Measurements from ENCODE around the gene ZNF469. TPM values are rescaled to one million over a fixed set of nuclear protein-coding genes. Genes with fewer than 3 reads are reported as not detected.

The ZNF469 gene
- total RNA-seq, 1 donor from 2014 or later = 4.2 TPM

- Mint-ChIP-seq H3K27ac (no peak overlapping the region), H3K36me3 (ENCODE audit: low read depth) (no peaks in the 10 kb centered on the region), H3K9me3 (peaks cover 7% of the 10 kb centered on the region), H3K27me3 (no peaks in the 10 kb centered on the region), H3K4me1 (peaks cover 13% of the 10 kb centered on the region), H3K4me3 (no peak overlapping the region)
- ChIA-PET CTCF (no interaction called here), POLR2A (no interaction called here)
- intact Hi-C loops (cut with micrococcal nuclease) = no loop called here
- ATAC-seq (ENCODE audit: low read depth) = no peak
- DNase-seq = no peak
- TF ChIP-seq CTCF (IDR thresholded peaks at IDR 0.05) = no peak
Observed at GRCh38 chr16:88345721-88346560, 36.8 kb upstream of the ZNF469 start.

- no peak for DNase-seq
- TF ChIP-seq CTCF (IDR thresholded peaks at IDR 0.05) = no peak
- Mint-ChIP-seq H3K27me3 (no peaks in the 10 kb centered on the region), H3K9me3 (peaks cover 7% of the 10 kb centered on the region), H3K4me1 (peaks cover 13% of the 10 kb centered on the region), H3K4me3 (no peak overlapping the region), H3K36me3 (ENCODE audit: low read depth) (no peaks in the 10 kb centered on the region), H3K27ac (no peak overlapping the region)
- ATAC-seq (ENCODE audit: low read depth) = no peak
- ChIA-PET POLR2A (no interaction called here), CTCF (no interaction called here)
- intact Hi-C loops (cut with micrococcal nuclease) = no loop called here
Observed at GRCh38 chr16:88346680-88347505, 35.9 kb upstream of the ZNF469 start.

- Mint-ChIP-seq H3K36me3 (ENCODE audit: low read depth) (no peaks in the 10 kb centered on the region), H3K4me1 (peaks cover 13% of the 10 kb centered on the region), H3K27ac (peak overlapping the region; percentile 28), H3K9me3 (peaks cover 7% of the 10 kb centered on the region), H3K4me3 (no peak overlapping the region), H3K27me3 (no peaks in the 10 kb centered on the region)
- POLR2A ChIA-PET = no interaction called here
- TF ChIP-seq CTCF (IDR thresholded peaks at IDR 0.05) = no peak
- intact Hi-C loops (cut with micrococcal nuclease) = no loop called here
- peak; percentile 29 for DNase-seq
- peak; percentile 89 for ATAC-seq (ENCODE audit: low read depth)
- CTCF ChIA-PET = no interaction called here
Observed at GRCh38 chr16:88347656-88348376, 34.9 kb upstream of the ZNF469 start.

- POLR2A ChIA-PET = no interaction called here
- peak overlapping the region; percentile 28 for H3K27ac Mint-ChIP-seq
- intact Hi-C loops (cut with micrococcal nuclease) = no loop called here
- ATAC-seq (ENCODE audit: low read depth) (no peak), DNase-seq (no peak)
- no peaks in the 10 kb centered on the region for H3K27me3 Mint-ChIP-seq
- H3K4me3 Mint-ChIP-seq = no peak overlapping the region
- no peak for TF ChIP-seq CTCF (IDR thresholded peaks at IDR 0.05)
- CTCF ChIA-PET = no interaction called here
- H3K9me3 Mint-ChIP-seq = peaks cover under 1% of the 10 kb centered on the region
- H3K4me1 Mint-ChIP-seq = peaks cover 13% of the 10 kb centered on the region
- no peaks in the 10 kb centered on the region for H3K36me3 Mint-ChIP-seq (ENCODE audit: low read depth)
Observed at GRCh38 chr16:88348377-88349152, 34.2 kb upstream of the ZNF469 start.

Data from activated B cell treated with CpG ODN at 0.5 μM for 24 hours (primary cell).